ENCODE data around the gene DDX51.
"Not testable (repeated sequence)": the region's sequence is repeated elsewhere in the genome, so short reads cannot be mapped to it uniquely, and the experiment has no call there.

Gene DDX51

GRCh38 chr12:132140918-132141841 lies 2.9 kb downstream of the DDX51 start:
- DNase-seq (ENCODE audit: low read depth) = no peak

- DNase-seq (ENCODE audit: low read depth) = no peak
Measured at GRCh38 chr12:132140501-132140900, 3.6 kb downstream of the DDX51 start.

- no peak for DNase-seq (ENCODE audit: low read depth)
Measured at GRCh38 chr12:132139912-132140311, 4.2 kb downstream of the DDX51 start.

- no peak for DNase-seq (ENCODE audit: low read depth)
Measured at GRCh38 chr12:132138941-132139871, 4.9 kb downstream of the DDX51 start.

- DNase-seq (ENCODE audit: low read depth) = no peak
Measured at GRCh38 chr12:132137483-132138125, 6.5 kb downstream of the DDX51 start.

- not testable (repeated sequence) for DNase-seq (ENCODE audit: low read depth)
Measured at GRCh38 chr12:132136226-132136625, 7.9 kb downstream of the DDX51 start.

GRCh38 chr12:132134653-132135183 lies 9.4 kb downstream of the DDX51 start:
- DNase-seq (ENCODE audit: low read depth) = not testable (repeated sequence)

- no peak for DNase-seq (ENCODE audit: low read depth)
Measured at GRCh38 chr12:132133952-132134652, 10.0 kb downstream of the DDX51 start.

- DNase-seq (ENCODE audit: low read depth) = no peak
Measured at GRCh38 chr12:132132609-132133430, 11.3 kb downstream of the DDX51 start.

- DNase-seq (ENCODE audit: low read depth) = no peak
Measured at GRCh38 chr12:132131952-132132351, 12.2 kb downstream of the DDX51 start.

- no peak for DNase-seq (ENCODE audit: low read depth)
Measured at GRCh38 chr12:132131229-132131628, 12.9 kb downstream of the DDX51 start.

- DNase-seq (ENCODE audit: low read depth) = no peak
Measured at GRCh38 chr12:132130690-132131089, 13.4 kb downstream of the DDX51 start.

GRCh38 chr12:132129007-132129406 lies 15.1 kb downstream of the DDX51 start:
- DNase-seq (ENCODE audit: low read depth) = no peak

GRCh38 chr12:132127041-132127440 lies 17.1 kb downstream of the DDX51 start:
- no peak for DNase-seq (ENCODE audit: low read depth)

GRCh38 chr12:132125736-132126135 lies 18.4 kb downstream of the DDX51 start:
- DNase-seq (ENCODE audit: low read depth) = no peak

- DNase-seq (ENCODE audit: low read depth) = no peak
Measured at GRCh38 chr12:132124766-132125425, 19.2 kb downstream of the DDX51 start.

GRCh38 chr12:132123970-132124765 lies 20.0 kb downstream of the DDX51 start:
- DNase-seq (ENCODE audit: low read depth) = no peak

GRCh38 chr12:132121283-132121682 lies 22.8 kb downstream of the DDX51 start:
- no peak for DNase-seq (ENCODE audit: low read depth)

- no peak for DNase-seq (ENCODE audit: low read depth)
Measured at GRCh38 chr12:132118876-132119275, 25.2 kb downstream of the DDX51 start.
